Astrocyte of the cerebellum (primary cell): ENCODE results near the gene NOTCH3.

Experiments
- DNase-seq: peaks from one replicate; pipeline ENCODE4 v3.0.0-alpha.2; 2011; ENCODE audit warnings: low read depth
- H3K4me3 ChIP-seq: 2 replicates; pipeline ENCODE4 v1.5.1; 2011; ENCODE audit warnings: mild to moderate bottlenecking, low read depth, low read length, moderate library complexity
- in situ Hi-C: cut with HindIII; loops from 2 replicates; pipeline ENCODE4 v1.10.0; 2017; ENCODE audit warnings: low sequenced_read_pairs
- TF ChIP-seq, protein P1 (sequence below): IDR thresholded peaks from 2 replicates; pipeline ENCODE4 v1.5.1; 2012; ENCODE audit warnings: low read length, low read depth, moderate library complexity, mild to moderate bottlenecking; ENCODE audit errors: missing control alignments

The NOTCH3 gene

DNA sequence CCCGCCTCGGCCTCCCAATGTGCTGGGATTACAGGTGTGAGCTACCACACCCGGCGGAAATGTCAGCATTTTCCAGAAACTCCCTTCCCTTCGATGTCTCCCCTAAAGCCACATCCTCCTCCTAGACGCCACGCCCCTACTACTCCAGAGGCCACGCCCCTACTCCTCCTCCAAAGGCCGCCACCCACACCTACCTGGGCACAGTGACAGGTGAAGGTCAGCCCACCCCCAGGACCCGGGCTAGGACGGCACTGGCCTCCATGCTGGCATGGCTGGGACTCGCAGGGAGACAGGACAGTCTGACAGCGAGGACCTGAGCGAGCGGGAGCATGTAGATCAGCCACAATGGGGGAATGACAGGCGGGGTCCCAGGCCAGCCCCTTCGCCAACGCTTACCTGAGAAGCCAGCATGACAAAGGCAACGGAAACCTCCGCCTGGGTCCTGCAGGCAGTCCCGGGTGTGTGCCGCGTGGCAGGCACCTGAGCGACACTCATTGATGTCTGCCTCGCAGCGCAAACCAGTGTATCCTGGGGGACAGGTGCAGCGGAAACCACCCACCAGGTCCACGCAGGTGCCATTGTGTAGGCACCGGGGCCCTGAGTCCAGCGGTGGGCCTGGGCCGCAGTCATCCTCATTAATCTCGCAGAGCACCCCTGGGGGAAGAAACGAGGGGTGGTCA is 22.0 kb downstream of the NOTCH3 start:
- in situ Hi-C loops: no loop called here
- no peak overlapping the region for H3K4me3 ChIP-seq
- DNase-seq: no peak
- TF ChIP-seq, protein P1, sequence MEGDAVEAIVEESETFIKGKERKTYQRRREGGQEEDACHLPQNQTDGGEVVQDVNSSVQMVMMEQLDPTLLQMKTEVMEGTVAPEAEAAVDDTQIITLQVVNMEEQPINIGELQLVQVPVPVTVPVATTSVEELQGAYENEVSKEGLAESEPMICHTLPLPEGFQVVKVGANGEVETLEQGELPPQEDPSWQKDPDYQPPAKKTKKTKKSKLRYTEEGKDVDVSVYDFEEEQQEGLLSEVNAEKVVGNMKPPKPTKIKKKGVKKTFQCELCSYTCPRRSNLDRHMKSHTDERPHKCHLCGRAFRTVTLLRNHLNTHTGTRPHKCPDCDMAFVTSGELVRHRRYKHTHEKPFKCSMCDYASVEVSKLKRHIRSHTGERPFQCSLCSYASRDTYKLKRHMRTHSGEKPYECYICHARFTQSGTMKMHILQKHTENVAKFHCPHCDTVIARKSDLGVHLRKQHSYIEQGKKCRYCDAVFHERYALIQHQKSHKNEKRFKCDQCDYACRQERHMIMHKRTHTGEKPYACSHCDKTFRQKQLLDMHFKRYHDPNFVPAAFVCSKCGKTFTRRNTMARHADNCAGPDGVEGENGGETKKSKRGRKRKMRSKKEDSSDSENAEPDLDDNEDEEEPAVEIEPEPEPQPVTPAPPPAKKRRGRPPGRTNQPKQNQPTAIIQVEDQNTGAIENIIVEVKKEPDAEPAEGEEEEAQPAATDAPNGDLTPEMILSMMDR: no peak

DNA sequence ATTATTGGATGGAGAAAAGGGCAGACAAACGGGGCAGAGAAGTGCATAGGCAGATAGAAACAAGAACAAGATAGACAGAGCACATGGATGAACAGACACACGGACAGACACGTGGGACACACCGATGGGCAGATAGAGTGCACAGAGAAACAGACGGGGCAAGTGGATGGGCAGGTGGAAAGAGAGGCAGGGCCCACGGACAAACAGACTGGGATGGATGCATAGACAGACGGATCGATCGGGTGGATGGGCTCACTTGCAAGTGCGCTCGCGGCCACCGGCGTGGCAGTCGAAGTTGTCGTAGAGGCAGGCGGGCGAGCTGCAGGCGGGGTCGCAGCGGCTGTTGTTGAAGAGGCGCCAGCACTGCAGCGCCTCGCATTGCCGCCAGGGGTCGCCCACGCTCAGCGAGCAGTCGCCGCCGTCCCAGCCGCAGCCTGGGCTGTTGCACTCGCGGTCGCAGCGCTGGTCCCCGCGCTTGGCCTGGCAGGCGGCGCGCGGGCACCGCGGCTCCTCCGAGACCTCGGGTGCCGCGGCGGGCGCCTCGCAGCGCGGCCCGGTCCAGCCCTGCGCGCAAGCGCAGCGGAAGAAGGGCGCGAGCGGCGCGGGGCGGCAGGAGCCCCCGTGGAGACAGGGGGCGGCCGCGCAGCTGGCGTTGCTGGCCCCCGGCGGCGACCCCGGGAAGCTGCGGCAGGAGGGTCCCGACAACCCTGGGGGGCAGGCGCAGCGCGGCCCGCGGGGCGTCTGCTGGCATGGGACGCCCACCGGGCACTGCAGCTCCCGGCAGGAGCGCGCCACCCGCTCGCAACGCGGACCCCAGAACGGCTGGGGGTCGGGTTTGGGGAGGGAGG is 23.3 kb downstream of the NOTCH3 start:
- TF ChIP-seq, protein P1: peak; percentile 67
- DNase-seq: peak; percentile 20
- in situ Hi-C loops: no loop called here
- H3K4me3 ChIP-seq: no peak overlapping the region

DNA sequence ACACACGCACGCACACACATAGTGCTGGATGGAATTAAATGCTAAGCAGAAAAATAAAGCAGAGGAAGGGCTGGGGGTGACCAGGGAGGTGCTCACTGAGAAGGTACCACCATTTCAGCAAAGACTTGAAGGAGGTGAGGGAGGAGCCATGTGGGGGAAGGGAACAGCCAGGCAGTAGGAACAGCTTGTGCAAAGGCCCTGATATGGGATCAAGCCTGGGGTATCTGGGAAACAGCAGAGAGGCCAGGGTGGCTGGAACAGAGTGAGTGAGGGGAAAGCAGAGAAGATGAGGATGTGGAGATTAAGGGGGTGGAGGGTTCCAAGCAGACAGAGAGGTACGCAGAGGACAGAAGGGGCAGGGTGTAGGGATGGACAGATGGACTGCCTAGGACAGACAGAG is 25.2 kb downstream of the NOTCH3 start:
- TF ChIP-seq, protein P1: no peak
- in situ Hi-C loops: no loop called here
- DNase-seq: no peak
- no peak overlapping the region for H3K4me3 ChIP-seq

DNA sequence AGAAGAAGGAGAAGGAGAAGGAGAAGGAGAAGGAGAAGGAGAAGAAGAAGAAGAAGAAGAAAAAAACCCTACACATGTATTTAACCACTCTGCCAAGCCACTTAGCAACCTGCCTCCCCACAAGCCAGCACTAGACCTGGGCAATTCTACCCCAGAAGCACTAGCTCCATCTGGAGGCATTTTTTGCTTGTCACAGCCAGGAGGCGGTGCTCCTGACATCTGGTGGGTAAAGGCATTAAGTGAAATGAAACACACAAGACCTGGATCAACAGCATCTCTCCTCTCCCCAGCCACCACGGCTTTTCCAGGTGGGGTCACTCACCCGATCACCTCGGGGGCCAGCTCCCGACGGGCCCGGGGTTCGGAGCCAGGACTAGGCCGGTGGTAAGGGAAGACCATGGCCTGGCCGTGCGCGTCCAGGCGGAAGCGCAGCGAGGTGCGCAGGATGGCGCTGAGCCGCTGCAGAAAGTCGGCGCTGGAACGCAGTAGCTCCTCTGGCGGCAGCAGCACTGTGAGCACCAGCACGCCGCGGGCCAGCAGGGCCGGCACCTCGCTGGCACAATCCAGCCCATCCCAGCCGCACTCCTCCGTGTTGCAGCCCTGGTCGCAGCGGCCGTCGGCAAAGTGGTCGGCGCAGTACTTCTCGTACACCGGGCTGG is 26.9 kb downstream of the NOTCH3 start:
- TF ChIP-seq, protein P1: peak; percentile 5
- no peak for DNase-seq
- H3K4me3 ChIP-seq: no peak overlapping the region
- in situ Hi-C loops: no loop called here

DNA sequence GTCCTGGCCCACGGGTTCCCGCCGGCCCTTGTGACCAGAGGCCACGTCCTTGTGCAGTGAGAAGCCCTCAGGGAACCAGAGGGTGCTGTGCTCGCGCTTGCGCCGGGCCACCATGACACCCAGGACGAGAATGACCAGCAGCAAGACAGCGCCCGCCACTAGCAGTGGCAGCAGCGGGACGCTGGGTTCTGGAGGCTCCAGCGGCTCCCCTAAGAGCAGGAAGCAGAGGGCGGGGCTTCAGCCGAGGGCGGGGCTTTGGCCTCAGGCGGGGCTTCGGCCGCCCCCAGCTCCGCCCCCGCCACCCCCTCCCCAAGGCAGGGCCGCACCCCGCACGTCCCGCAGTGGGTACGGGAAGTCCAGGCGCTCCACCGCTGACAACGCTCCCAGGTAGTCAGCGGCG is 30.4 kb downstream of the NOTCH3 start:
- DNase-seq: no peak
- TF ChIP-seq, protein P1: no peak
- in situ Hi-C loops: no loop called here
- H3K4me3 ChIP-seq: no peak overlapping the region

DNA sequence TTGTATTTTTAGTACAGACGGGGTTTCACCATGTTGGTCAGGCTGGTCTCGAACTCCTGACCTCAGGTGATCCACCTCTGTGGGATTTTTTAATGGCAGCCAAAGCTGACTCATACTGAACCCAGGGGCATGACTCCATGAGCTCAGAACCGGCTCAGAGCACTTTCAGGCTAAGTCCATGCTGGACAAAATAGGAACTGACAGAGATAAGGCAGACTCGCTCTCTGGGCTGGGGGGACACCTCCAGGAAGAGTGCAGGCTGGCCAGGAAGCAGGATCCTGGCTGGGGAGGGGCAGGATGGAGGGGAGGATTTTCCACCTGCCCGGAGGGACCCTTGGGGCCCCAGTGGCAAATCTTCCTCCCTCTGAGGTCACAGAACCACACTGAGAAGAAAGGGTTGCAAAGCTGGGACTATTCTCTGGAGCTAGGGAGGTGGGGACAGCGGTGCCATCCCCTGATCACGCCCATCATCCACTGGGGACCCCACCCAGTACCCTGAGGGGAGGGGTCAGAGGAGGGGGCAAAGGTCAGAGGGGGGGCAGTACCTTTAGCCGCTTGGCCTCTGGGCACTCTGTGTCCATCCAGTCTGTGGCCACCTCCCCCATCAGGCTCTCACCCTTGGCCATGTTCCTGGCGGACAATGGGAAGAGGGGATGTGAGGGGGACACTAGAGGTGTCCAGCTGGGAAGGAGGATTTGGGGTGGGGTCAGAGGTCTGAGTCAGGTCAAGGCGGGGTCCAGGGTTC is 31.1 kb downstream of the NOTCH3 start:
- no peak for DNase-seq
- TF ChIP-seq, protein P1: no peak
- in situ Hi-C loops: no loop called here
- no peak overlapping the region for H3K4me3 ChIP-seq
